NCI-H460 (cell line): Measurements from ENCODE around the gene H6PD. TPM values are rescaled to one million over a fixed set of nuclear protein-coding genes. Genes with fewer than 3 reads are reported as not detected.

ENCODE experiments used
- DNase-seq: peaks from one replicate; pipeline ENCODE4 v3.0.0-alpha.2; 2016; ENCODE audit warnings: low read depth; ENCODE audit errors: extremely low read depth
- total RNA-seq: library from RNA; depleted of rRNA; stranded (reverse); fragments of >200 nt; shearing (Covaris generic); gene quantifications from 2 replicates; pipeline ENCODE4 v1.2.3, GENCODE V29; 2014

Gene H6PD
- total RNA-seq, 1 experiment from 2014 or later = 14.0 TPM

DNA sequence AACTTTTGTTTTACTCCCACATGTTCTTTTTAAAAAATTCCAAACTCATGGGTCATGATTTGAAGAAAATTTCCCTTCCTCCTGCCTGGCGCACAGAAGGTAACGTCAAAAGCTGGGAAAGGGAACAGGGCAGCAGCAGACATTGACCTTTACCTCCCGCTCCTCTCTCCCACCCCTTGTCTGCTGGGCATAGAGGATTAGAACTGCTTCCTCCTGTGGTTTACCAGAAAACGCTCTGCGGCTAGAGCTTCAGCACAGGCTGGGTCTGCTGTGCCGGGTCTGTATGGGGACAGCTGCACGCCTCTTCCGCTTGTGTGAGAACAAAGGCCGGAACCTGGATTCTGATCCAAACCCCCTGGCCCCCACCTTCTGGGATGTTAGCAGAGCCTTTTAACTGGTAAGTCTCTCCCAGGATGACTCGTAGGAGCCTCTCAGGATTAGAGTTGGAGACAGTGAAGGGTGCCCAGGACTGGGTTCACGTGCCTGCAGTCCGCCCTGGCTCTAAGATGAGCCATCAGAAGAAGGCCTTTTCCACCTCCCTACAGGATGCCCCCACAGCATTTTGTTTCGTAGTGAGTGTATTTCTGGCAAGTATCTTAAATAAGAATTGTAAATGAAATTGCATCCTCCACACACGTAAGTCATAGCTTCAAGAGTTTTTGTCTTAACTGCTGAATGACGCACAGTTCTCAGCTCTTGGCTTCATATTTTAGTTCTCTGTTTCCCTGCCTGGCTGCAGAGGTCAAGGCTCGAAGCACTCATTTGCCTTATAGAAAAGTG, 5.2 kb downstream of the H6PD start:
- DNase-seq = no peak

- DNase-seq = no peak
These were observed 6.6 kb downstream of the H6PD start for GRCh38 chr1:9240914-9241820.

- DNase-seq = no peak
These were observed 7.3 kb downstream of the H6PD start for GRCh38 chr1:9241891-9242290.

GRCh38 chr1:9242338-9242969, 7.9 kb downstream of the H6PD start:
- DNase-seq = no peak

GRCh38 chr1:9243066-9243739, 8.6 kb downstream of the H6PD start:
- no peak for DNase-seq

DNA sequence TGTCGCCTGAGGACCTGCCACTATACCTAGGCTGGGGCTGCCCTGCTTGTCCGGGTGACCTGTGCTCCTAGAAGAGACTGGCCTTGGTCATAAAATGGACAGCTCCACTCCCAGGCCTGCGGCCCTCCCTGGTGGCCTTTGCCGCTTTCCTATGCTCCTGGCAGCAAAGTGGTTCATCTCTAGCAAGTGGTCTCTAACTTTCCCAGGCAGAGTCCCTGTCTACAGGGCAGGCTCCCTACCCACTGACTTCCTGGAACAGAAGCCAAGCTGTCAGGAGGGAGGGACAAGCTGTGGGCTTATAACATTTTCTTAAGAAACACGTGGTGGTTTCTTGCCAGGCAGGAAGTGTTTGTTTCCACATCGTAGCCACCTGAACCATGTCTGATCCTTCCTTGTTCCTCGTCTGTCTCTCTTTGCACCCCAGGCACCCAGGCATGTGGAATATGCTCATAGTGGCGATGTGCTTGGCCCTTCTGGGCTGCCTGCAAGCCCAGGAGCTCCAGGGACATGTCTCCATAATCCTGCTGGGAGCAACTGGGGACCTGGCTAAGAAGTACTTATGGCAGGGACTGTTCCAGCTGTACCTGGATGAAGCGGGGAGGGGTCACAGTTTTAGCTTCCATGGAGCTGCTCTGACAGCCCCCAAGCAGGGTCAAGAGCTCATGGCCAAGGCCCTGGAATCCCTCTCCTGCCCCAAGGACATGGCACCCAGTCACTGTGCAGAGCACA, 10.1 kb downstream of the H6PD start:
- DNase-seq = no peak

- DNase-seq = no peak
These were observed 10.7 kb downstream of the H6PD start for GRCh38 chr1:9245230-9245619.

- no peak for DNase-seq
These were observed 11.1 kb downstream of the H6PD start for GRCh38 chr1:9245661-9246060.

DNA sequence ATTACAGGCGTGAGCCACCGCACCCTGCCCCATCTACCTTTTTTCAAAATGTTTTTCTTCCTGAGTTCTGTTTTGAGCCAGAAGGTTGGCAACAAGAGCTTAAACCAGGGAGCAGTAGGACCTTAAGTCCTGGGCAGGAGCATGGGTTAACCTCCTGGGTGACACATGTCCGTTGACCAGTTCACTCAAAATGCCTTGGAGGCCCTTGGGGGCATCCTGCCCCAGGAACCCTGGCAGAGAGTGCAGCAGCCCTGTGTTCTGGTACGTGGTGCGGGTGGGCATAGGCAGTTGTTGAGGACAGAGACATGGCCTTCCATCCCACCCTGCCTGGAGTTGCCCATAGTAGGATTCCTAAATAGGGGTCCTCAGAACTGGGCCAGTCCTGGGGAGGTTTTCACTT, 11.6 kb downstream of the H6PD start:
- DNase-seq = no peak

DNA sequence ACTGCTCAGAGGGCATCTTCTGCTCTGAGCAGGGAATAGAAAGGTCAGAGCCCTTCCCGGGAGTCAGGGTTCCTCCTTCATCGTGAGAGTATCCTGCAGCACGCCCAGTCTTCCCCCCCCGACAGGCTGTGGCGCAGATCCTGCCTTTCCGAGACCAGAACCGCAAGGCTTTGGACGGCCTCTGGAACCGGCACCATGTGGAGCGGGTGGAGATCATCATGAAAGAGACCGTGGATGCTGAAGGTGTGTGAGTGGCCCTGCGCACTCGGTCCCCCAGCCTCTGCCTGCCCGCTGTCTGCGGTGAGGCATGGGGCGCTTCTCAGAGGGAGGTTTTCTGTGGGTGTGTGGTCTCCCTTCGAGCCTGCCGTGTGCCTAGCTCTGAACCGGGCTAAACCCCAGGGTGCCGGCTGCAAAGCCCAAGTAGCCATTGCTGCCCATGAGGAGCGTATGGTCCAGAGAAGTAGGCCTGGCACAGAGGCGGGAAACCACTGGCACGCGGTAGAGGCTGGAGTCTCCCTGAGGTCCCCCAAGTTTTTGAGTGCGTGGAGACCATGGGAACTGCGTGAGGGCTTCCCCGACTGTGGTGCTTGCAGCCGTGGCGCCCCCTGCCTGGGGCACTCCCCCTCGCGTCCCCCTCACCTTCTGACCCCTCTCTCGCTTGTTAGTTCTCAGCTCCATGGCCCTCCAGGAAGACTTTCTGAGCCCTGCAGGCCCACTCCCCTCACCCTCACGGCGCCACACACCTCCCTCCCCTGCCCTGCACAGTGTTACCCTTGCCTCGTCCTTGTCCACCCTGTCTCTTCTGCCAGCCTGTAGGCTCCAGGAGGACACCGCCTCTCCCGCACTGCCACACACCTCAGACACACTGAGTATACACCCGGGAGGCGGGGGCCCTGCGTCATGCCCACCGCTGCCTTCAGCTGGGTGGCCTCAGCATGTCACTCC, 12.5 kb downstream of the H6PD start:
- DNase-seq = no peak

DNA sequence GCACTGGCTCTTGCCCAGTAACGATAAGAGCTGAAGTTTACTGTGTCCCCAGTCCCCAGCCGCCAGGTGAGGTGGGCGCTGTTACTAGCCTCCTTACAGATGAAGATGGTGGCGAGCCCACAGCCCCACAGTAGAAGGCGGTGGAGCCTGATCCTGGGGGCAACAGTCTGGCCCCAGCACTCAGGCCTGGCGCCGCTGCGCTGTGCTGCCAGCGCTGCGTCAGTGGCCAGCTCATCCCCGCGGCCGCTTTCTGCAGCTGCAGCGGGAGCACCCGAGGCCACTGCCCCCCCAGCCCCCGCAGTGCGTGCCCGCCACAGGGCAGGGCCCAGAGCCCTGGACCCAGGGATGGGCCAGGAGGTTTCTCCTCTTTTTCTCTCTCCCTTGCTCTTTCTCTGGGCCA, 13.3 kb downstream of the H6PD start:
- no peak for DNase-seq

DNA sequence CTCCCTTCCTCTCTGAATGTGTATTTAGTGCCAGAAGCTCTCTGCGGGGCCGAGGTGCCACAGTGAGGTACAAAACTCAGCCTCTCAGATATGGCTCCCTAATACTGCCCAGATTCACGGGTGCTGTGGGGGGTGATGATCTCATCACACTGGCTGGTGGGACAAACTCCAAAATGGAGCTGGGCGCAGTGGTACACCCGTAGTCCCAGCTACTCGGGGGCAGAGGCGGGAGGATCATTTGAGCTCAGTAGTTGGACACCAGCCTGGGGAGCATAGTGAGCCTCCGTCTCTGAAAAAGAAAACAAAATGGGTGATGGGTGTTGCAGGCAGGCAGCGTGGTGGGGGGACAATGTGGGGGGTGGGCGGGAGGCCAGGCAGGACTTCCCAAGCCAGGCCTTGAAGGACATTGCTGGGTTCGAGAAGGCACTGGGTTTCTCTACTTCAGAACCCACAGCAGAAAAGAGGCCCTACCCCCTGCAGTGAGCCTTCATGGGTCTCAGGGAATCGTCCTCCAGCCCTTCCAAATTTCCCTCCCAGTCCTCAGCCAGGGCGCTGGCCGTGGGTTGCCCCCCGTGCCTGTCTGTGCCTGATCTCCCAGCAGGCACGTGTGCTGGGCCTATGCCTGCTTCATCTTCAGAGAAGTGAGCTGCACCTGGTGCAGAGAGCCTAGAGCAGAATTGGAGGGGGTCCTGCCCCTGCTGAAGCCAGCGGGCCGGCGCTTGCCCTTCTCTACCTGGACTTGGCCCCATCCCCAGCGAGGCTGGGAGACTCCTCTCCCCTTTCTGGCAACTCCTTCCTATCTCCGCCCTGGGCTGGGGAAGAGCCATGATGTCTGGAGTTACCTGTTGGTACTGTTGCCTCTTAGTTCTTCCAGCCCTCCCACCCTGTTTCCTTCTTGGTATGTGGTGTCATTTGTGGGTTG, 14.0 kb downstream of the H6PD start:
- DNase-seq = no peak

DNA sequence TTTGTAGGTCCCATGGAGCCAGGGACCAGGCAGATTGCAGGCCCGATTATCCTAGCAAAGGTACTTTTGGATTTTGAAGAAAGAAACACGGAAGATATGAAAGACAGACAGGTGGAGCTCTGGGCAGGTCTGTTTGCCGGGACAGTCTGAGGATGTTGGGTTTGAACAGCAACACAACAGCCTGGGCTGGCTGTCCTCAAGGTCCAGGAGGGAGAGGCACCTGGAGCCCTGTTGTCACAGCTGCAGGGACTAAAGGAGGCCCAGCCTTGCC, 14.6 kb downstream of the H6PD start:
- DNase-seq = no peak

DNA sequence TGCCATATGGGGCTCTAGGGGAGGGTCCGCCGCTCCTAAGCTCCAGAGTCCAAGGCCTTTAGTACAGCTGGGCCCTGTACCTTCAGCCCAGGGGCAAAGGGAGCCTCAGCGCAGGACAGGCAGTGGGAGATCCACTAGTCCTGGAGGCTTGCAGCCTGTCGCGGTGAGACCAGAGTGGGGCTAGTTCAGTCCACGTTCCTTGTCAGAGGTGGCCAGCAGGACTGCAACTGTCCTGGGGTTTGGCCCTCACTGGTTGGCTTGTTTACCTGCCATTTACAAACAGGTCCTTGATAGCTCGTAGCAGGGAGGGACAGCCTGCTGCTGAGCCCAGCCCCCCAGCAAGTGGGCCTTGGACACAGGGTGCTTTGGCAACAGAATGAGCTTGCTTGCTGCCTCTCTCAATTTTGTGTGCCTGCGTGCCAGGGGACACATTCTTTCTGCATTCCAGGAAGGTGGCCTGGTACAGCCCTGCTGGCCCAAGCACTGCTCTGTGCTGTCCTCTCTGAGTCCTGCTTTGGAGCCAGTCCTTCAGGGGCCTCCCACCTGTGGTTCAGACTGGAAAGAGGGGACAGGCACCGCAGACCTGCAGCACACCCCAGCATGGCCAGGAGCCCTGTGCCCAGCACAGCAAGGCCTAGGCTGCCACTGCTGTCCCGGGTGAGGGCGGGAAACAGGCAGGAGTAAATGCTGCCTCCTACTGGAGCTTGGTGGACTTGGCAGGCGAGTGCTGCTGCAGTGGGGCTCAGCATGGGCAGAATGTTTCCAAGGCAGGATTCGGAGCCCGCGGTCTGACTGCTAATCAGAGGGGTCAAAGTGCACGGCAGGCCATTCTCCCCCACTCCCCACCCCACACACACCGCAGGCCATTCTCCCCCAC, 15.2 kb downstream of the H6PD start:
- no peak for DNase-seq

DNA sequence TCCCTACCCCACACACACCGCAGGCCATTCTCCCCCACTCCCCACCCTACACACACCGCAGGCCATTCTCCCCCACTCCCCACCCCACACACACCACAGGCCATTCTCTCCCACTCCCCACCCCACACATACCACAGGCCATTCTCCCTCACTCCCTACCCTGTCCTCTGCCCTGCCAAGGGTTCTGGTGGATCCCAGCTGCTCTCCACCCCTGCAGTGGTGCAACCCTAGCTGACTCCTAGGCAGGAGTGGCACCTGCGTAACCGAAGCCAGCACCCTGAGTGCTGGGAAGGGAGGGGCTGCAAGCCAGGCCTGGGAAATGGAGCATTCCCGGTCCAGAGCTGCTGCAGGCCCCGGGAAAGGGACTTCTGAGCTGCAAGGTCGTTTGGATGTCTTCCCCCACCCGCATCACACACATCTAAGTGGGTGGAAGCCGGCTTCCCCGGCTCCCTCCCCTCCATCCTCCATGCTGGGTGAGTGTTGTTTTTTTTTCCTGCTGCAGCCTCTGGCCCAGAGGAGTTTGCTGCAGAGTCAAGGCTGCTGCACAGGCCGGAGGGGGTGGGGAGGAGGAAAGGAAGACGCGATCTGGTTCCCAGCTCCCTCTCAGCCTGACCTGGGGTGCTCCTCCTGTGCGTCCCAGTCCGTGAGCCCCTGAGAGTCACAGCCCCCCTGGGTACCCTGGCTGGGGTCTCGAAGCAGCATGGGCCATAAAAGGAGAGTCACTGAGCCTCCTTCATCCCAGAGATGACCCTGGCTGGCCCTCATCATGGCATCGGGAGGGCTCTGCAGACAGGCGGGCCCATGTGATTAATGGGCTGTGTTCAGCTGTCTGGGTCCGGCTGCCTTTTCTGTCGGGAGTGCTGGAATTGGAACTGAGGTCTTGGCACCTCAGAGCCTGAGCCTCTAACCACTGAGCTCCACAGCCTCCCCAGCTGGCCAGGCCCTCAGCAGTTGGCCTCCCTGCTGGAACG, 16.1 kb downstream of the H6PD start:
- DNase-seq = no peak

DNA sequence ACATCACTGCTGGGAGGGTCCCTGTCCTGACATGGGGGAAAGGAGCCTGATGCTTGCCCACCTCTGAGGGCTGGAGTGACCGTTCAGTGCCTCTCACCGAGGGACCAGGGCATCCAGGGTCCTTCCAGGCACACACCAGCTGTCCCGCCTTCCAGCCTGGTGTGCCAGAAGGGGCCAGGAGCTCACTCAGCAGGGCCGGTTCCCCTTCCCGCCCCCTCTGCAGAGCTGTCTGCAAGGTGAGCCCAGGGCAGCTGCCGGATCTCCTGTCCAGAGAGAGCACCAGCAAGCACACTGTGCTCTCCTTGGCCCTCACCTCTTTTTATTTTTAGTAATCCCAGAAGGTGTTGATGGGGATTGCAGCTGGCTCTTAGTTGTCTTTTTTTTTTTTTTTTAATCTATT, 16.9 kb downstream of the H6PD start:
- no peak for DNase-seq
